Fibroblast of skin of left biceps (primary cell): Measurements from ENCODE around the gene GATM.
A peak's percentile ranks its signal among the peaks of the same experiment; 100 is the strongest.

ENCODE experiments used
- DNase-seq, 2 experiments: peaks; one replicate each; pipeline ENCODE4 v3.0.0-alpha.2; 2013; ENCODE audit warnings: low read depth in 2 of 2

Gene GATM, protein sequence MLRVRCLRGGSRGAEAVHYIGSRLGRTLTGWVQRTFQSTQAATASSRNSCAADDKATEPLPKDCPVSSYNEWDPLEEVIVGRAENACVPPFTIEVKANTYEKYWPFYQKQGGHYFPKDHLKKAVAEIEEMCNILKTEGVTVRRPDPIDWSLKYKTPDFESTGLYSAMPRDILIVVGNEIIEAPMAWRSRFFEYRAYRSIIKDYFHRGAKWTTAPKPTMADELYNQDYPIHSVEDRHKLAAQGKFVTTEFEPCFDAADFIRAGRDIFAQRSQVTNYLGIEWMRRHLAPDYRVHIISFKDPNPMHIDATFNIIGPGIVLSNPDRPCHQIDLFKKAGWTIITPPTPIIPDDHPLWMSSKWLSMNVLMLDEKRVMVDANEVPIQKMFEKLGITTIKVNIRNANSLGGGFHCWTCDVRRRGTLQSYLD

DNA sequence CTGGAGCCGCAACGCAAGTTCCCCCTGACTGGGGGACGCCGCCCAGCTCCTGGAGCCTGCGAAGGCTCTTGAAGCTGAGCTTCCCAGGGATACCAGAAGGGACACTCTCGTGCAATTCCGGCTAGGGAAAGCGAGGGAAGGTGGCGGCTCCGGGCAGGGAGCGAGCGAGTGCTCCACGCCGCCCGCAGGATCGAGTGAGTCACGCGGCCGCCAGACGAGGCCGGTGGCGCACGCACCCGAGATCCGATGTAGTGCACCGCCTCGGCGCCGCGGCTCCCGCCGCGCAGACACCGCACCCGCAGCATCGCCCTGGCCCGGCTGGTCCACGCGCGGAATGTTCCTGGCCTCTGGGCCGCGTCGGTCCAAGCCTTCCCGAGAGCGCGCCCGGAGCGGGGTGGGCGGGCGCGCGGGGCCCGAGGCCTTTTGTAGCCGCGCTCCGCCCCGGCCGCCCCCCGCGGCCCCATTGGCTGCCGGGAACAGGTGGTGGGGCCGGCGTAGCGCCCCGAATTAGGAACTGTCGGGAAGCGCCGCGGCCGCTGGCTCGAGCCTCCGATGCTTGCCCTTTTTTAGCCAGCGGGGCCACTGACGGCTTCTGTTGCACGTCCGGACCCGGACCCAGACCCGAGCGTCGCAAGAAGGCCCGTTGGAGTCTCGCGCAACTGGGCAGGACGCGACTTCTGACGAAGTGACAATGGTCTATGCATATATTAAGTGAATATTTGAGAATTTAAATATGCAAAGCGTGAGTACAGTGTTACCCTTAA, at the start of gene GATM:
Gene GATM (minus strand): TSS at position 396 of the 764 bp plus-strand sequence. CDS start 91 bp downstream, at position 305.
- DNase-seq, result peak; percentile 37 to 40

DNA sequence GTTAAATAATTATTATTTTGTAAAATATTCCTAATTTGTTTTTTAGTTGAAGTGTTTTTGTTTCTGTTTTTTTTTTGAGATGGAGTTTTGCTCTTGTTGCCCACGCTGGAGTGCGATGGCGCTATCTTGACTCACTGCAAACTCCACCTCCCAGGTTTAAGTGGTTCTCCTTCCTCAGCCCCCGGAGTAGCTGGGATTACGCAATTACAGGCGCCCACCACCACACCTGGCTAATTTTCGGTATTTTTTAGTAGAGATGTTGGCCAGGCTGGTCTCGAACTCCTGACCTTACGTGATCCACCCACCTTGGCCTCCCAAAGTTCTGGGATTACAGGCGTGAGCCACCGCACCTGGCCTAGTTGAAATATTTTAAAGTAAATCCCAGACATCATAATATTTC, 48.7 kb upstream of the GATM start:
- DNase-seq, result no peak

DNA sequence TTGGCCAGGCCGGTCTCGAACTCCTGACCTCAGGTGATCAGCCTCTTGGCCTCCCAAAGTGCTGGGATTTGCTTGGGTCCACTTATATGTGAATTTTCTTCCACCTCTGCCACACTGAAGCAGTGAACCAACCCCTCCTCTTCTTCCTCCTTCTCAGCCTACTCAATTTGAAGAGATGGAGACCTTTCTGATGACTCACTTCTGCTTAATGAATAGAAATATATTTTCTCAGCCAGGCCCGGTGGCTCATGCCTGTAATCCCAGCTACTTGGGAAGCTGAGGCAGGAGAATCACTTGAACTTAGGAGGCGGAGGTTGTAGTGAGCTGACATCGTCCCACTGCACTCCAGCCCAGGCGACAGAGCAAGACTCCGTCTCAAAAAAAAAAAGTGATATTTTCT, 46.8 kb upstream of the GATM start:
- no peak for DNase-seq

DNA sequence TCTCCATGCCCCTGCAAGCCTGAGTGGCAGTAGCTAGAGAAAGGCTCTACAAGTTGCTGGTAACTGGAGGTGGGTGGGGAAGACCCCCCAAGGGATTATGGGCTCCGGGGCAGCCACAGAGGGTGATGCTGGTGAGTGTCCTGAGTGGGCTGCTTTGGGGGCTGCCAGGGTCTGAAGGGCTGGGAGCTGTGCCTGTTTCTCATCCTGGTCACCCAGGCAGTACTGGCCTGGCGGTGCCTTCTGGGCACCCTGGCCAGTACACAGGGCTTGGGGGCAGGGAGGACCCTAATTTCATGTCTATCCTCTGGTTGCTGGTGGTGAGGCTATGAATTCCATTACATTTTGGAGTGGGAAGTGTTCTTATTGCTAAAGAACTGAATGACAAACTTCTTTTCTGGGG, 46.1 kb upstream of the GATM start:
- DNase-seq, result no peak

DNA sequence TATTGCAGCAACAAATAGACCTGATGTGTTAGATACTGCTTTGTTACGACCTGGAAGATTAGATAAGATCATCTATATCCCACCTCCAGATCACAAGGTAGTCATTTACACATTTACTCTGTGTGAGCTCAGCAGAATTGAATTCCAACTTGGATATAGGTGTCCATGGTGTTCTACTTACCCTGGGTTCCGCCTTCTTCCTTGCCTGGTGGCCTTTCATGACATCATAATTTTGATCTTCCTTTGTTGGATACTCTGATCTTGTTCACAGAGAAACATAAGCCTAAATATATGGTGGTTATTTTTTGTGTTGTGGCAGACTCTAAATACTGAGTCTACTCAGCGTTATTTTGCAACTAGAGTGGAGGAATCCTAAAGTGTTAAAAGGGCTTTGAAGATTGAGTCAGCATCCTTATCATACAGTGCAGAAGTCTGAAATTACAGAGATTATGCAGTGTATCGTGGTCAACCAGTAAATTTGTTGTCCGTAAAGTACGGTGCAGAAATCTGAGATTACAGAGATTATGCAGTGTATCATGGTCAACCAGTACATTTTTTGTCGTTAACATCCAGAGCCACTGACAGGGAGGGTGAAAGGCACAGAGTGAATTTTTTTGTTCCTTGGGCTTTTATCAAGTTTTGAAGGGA, 39.1 kb upstream of the GATM start:
- no peak for DNase-seq

DNA sequence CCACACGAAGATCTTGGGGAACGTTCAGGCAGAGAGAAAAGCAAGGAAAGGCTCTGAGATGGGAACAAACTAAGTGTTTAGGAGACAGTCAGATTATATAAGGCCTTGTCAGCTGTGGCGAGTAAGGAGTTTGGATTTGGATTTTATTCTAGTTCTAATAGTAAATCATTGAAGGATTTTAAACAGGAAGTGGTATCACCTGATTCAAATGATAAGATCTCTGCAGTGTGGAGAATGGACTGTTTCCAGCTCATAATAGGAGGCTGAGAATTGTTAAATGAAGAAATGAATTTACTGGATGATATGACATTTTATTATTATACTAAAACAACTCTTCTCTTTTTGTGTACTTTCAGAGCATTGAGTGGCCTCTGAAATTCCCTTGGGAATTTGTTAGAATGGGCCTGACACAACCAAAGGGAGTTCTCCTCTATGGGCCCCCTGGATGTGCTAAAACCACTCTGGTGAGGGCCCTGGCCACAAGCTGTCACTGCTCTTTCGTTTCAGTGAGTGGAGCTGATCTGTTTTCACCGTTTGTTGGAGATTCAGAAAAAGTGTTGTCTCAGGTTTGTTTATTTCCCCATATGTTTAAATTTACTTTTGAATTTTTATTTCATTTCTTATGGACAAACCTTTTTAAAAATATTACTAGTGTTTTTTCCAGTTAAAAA, 36.0 kb upstream of the GATM start:
- no peak for DNase-seq

DNA sequence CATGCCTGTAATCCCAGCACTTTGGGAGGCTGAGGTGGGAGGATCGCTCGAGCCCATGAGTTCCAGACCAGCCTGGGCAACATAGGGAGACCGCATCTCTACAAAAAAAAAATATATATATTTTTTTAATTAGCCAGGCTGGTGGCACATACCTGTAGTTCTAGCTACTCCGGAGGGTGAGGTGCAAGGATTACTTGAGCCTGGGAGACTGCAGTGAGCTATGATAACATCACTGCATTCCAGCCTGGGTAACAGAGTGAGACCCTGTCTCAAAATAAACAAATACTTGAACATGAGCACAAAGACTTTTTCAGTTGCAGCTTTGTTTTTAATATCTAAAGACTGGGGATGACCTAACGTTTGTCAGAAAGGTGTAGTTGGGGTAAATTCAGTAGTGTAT, 31.3 kb upstream of the GATM start:
- DNase-seq, result no peak

DNA sequence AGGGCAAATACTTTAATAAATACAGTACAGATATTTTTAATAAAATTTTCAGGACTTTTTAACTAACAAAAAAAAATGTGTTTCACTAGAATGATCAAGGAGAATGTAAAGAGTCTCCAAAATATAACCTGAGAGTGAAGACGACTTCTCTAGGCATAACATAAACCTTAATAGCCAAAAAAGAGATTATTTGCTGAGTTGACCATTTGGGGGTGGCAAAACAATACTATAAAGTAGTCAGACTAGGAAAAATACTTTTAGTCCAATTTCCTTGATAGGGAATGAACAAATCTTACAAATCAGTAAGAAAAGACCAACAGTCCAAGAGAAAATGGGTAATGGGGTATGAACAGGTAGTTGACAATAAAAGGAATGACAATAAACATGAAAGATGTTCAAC, 29.4 kb upstream of the GATM start:
- no peak for DNase-seq

DNA sequence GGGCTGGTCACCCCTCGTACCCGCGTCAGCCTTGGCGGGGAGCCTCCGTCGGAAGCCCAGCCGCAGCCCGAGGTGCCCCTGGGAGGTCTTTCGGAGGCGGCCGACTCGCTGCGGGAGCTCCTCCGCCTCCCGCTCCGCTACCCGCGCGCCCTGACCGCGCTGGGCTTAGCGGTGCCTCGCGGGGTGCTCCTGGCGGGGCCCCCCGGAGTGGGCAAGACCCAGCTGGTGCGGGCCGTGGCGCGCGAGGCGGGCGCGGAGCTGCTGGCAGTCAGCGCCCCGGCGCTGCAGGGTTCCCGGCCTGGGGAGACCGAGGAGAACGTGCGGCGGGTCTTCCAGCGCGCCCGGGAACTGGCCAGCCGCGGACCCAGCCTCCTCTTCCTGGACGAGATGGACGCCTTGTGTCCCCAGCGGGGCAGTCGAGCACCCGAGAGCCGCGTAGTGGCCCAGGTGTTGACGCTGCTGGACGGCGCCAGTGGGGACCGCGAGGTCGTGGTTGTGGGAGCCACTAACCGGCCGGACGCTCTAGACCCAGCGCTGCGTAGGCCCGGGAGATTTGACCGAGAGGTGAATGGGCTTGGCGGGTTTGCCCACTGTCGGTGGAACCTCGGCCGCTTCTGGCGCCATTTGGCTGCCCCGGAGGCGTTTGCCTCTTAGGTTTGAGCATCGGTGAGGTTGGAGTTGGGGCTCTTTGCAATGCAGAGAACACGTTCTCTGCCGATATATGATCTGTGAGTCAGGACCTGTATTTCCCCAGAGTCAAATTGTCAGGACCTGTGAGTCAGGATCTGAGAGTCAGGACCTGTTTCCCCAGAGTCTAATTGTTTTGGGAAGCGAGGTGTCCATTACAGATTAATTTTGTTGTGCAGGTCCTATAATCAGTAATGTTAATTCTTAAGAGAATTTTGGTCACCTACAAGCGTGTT, 24.9 kb upstream of the GATM start:
- no peak for DNase-seq

DNA sequence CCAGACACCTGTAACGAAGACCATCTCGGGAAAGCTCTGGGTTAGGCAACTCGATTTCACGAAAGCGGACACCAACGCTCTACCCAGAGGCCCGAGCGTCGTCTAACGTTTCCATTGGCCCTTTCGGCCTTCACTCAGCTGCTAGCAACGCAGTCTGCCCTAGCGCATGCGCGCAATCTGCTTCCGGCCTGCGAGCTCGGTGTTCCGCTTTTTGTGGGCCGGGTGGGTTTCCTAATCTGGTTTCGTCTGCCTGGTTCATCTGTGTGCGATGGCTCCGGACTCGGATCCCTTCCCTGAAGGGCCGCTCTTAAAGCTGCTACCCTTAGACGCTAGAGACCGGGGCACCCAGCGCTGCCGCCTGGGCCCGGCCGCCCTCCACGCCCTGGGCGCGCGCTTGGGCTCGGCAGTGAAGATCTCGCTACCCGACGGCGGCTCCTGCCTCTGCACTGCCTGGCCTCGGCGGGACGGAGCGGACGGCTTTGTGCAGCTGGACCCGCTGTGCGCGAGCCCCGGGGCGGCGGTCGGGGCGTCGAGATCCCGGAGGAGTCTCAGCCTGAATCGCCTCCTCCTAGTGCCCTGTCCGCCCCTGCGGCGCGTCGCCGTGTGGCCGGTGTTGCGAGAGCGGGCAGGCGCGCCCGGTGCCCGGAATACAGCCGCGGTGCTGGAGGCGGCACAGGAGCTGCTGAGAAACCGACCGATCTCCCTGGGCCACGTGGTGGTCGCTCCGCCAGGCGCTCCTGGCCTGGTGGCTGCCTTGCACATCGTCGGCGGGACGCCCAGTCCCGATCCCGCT, 24.0 kb upstream of the GATM start:
- peak; percentile 98 to 99 for DNase-seq

DNA sequence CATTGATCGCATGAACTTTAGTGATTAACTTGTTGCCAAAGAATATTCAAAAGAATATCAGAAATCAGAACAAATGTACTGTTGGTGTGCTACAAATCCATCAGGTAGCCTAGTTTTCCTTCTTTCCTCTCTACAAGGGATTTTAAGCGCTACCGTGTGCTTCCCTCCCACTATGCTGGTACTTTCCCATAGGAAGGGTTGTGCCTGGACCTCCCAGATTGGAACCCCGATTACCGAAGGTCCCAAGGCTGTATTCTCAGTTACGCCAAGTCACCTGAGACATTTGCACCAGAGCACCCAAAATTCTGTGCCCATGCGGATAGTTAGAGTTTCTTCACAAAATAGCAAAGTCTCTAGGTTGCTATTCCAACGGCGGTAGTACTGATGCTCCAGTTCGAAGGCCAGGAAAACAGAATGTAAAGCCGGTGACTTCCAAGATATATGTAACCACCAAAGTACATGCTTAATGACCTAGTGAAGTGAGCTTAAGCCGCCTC, 23.4 kb upstream of the GATM start:
- no peak for DNase-seq

DNA sequence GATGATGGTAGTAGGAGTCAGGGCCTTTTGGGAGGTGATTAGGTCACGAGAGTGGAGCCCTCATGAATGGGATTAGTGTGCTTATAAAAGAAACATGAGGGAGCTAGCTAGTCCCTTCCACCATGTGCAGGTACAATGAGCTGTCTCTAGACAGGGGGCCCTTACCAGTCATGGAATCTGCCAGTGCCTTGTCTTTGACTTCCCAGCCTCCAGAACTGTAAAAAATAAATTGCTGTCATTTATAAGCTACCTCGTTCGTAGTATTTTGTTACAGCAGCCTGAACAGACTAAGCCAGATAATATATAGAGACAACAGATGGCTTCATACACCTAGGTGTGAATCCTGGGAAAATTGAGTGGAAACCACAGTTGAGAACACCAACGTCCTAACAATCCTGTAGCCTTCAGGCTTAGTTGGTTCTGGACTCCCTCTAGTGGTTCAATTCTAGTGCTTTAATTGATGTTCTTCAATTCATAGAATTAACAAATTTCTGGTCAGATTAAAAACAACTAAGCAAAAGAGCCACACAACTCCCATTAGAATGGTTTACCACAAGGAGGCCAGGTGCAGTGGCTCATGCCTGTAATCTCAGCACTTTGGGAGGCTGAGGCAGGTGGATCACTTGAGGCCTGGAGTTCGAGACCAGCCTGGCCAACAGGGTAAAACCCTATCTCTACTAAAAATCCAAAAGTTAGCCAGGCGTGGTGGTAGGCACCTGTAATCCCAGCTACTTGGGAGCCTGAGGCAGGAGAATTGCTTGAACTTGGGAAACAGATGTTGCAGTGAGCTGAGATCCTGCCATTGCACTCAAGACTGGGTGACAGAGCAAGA, 21.3 kb upstream of the GATM start:
- DNase-seq, result no peak

DNA sequence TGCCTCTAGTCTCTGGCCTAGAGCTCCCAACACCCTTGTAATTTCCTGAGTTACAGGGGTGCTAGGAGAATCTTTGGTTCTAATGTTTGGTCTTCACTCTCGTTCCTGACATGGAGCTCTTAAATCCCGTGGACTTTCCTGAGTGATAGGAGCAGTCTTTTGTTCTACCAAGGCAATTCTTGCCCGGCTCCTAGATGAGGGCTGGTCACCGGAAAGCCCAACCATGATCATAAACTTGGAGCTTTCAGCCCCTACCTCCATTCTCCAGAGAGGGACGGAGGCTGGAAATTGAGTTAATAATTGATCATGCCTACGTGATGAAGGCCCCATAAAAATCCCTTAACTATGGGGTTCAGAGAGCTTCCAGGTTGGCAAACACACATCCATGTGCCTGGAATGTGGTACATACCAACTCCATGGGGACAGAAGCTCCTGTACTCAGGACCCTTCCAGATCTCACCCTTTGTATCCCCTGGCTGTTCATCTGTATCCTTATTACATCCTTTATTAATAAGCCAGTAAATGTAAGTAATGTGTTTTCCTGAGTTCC, 18.8 kb upstream of the GATM start:
- no peak for DNase-seq

DNA sequence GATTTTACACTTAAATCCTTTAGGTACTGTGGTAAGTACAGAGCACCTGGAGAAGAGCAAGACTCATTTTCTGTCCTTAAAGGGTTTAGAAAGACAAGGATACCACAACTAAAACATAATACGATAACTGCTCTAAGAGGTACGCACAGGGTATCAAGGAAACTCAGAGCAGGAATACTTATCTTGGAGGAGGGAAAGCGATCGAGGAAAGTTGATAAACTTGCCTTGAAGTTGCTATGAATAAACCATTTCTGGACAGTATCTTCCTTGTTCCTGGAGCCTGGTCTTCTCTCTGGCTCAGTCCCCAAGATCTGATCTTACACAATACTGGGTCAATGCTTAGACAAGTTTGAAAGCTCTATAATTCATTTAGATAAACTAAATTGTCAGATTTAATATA, 17.6 kb upstream of the GATM start:
- DNase-seq, result no peak

DNA sequence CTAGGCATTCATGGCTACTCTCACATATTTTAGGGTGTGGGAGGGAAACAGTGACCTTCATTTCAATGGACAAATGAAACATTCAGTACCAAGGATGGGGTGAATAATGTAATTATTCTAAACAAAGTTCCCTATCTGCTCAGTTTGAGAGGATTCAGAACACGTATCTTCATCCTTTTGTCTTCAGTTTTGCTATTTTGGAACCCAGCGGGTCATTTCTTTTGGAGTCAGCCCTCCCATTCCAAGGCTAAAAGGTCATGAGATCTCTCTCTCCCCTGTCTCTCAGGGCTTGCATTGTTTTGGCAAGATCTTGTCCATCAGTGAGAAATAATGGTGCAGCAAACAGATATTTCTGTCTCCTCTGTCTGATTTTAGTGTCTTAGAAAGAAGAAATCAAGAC, 16.3 kb upstream of the GATM start:
- DNase-seq, result no peak

DNA sequence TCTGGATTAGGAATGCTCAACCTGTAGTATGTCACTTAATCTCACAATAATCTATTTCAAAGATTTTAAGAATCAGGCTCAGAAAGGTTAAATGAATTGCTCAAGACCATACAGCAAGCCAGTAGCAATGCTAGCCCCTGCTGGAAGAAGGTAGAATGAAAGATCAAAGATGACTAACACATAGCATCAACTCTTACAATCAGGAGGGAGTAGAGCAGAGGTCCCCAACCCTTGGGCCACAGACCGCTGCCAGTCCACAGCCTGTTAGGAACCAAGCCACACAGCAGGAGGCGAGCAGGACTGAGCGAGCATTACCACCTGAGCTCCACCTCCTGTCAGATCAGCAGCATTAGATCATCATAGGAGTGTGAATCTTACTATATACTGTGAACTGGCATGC, 15.5 kb upstream of the GATM start:
- DNase-seq, result no peak

DNA sequence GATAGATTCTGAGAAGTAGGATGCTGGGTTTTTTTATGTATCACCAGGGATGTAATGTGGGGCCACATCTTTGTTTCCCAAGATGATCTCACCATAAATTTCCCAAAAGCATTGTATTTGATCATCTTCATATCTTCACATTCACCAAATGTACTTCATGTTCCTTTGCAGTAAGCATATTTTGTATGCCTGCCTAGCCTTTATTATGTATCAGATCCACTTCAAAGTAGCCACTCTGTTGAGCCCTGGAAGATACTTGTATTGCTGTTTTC, 14.2 kb upstream of the GATM start:
- no peak for DNase-seq

DNA sequence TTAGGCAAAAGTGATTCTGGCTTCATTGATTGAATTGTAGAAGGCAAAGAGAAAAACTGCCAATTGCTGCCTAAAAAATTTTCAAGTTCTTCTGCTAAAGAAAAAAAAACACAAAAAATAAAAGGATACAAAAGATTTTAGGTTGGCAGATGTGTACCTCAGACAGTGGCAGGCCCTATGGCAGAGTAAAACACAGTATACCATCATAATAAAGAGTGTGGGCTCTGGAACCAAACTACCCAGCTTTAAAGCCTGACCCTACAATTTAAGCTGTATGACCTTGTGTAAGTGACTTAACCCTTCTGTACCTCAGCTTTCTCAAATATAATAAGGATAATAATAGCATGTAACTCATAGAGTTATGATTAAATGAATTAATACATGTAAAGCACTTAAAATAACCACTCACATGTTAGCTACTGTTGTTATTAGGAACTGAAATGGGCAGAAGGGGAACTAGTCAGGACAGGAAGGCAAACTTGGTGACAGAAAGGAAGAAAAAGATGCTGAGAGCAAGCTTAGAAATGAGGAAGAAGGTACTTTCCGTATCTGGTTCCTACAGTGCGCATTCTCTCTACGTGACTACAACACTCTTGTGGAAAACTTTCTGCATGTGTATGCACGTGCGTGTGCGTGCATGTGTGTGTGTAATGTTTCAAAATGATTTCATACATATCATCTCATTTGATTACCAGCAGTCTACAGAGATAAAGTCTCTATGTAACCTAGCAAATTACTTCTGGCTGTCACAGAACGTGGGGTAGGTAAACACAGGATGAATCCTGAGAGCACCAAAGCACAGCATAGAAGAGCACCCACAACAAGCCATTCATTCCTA, 13.6 kb upstream of the GATM start:
- no peak for DNase-seq
